NAMALWA (cell line): Measurements from ENCODE around the gene SELENOP.
"Not testable (repeated sequence)": the region's sequence is repeated elsewhere in the genome, so short reads cannot be mapped to it uniquely, and the experiment has no call there.

Experiments
- DNase-seq: peaks from one replicate; pipeline ENCODE4 v3.0.0-alpha.2; 2015; ENCODE audit warnings: low spot score

SELENOP gene

GRCh38 chr5:42826757-42827515 is 15.2 kb upstream of the SELENOP start:
- no peak for DNase-seq

- DNase-seq: no peak
These were observed 13.9 kb upstream of the SELENOP start for GRCh38 chr5:42825422-42826148.

GRCh38 chr5:42824347-42824976 is 12.8 kb upstream of the SELENOP start:
- no peak for DNase-seq

- DNase-seq: no peak
These were observed 10.9 kb upstream of the SELENOP start for GRCh38 chr5:42822548-42822947.

GRCh38 chr5:42819745-42820144 is 8.1 kb upstream of the SELENOP start:
- DNase-seq: no peak

GRCh38 chr5:42816546-42816945 is 4.9 kb upstream of the SELENOP start:
- DNase-seq: not testable (repeated sequence)

GRCh38 chr5:42813533-42813932 is 1.8 kb upstream of the SELENOP start:
- DNase-seq: no peak

- DNase-seq: no peak
These were observed 928 bp upstream of the SELENOP start for GRCh38 chr5:42812620-42813019.

GRCh38 chr5:42810834-42811590 is 680 bp downstream of the SELENOP start:
- DNase-seq: no peak

GRCh38 chr5:42808888-42809611 is 2.6 kb downstream of the SELENOP start:
- no peak for DNase-seq

GRCh38 chr5:42807722-42808447 is 3.8 kb downstream of the SELENOP start:
- DNase-seq: no peak

- no peak for DNase-seq
These were observed 4.9 kb downstream of the SELENOP start for GRCh38 chr5:42806701-42807262.

GRCh38 chr5:42806004-42806700 is 5.5 kb downstream of the SELENOP start:
- no peak for DNase-seq

GRCh38 chr5:42804717-42805339 is 6.9 kb downstream of the SELENOP start:
- DNase-seq: no peak

- DNase-seq: no peak
These were observed 10.1 kb downstream of the SELENOP start for GRCh38 chr5:42801516-42802166.

- no peak for DNase-seq
These were observed 10.9 kb downstream of the SELENOP start for GRCh38 chr5:42800748-42801330.

GRCh38 chr5:42799668-42800114 is 12.0 kb downstream of the SELENOP start:
- no peak for DNase-seq

GRCh38 chr5:42799241-42799608 is 12.5 kb downstream of the SELENOP start:
- DNase-seq: no peak
